Chondrocyte (in vitro differentiated cells): Measurements from ENCODE around the gene DSCAM. TPM values are rescaled to one million over a fixed set of nuclear protein-coding genes. Genes with fewer than 3 reads are reported as not detected.

ENCODE experiments used
- DNase-seq: peaks from one replicate; pipeline ENCODE4 v3.0.0; 2021; ENCODE audit warnings: mixed read lengths, low spot score
- H3K27ac Mint-ChIP-seq: one replicate; pipeline ENCODE4 v1.8.0; 2021; ENCODE audit warnings: mild to moderate bottlenecking, moderate library complexity, mixed read lengths; ENCODE audit not compliant: unreplicated experiment
- H3K27me3 Mint-ChIP-seq: 2 replicates; pipeline ENCODE4 v1.8.0; 2021; ENCODE audit warnings: low read depth, mixed read lengths
- H3K36me3 Mint-ChIP-seq: 2 replicates; pipeline ENCODE4 v1.8.0; 2021; ENCODE audit warnings: low read depth, mixed read lengths
- H3K4me1 Mint-ChIP-seq: 2 replicates; pipeline ENCODE4 v1.8.0; 2021; ENCODE audit warnings: low read depth, mild to moderate bottlenecking, mixed read lengths
- H3K4me3 Mint-ChIP-seq: one replicate; pipeline ENCODE4 v1.8.0; 2021; ENCODE audit warnings: mild to moderate bottlenecking, moderate library complexity, mixed read lengths; ENCODE audit not compliant: unreplicated experiment
- H3K9me3 Mint-ChIP-seq: 2 replicates; pipeline ENCODE4 v1.8.0; 2021; ENCODE audit warnings: low read depth, mixed read lengths
- CTCF ChIP-seq: fragments of 200-600 bp; sonication (generic); IDR thresholded peaks from 2 replicates; pipeline ENCODE4 v1.5.0; 2021; ENCODE audit warnings: antibody characterized with exemption, mild to moderate bottlenecking, moderate library complexity
- total RNA-seq: library from RNA; stranded (reverse); gene quantifications from 3 replicates; pipeline ENCODE4 v1.2.1, GENCODE V29; 2021

The DSCAM gene
- total RNA-seq, 1 donor from 2014 or later, result not detected

GRCh38 chr21:40839521-40839920 lies 7.4 kb downstream of the DSCAM start:
- Mint-ChIP-seq H3K9me3 (peaks cover 2% of the 10 kb centered on the region), H3K27ac (no peak overlapping the region), H3K4me3 (no peak overlapping the region), H3K4me1 (peaks cover 20% of the 10 kb centered on the region), H3K27me3 (peaks cover 29% of the 10 kb centered on the region), H3K36me3 (no peaks in the 10 kb centered on the region)
- DNase-seq, result no peak
- no peak for TF ChIP-seq CTCF

GRCh38 chr21:40837456-40837855 lies 9.5 kb downstream of the DSCAM start:
- DNase-seq, result no peak
- Mint-ChIP-seq H3K27me3 (peaks cover 25% of the 10 kb centered on the region), H3K4me3 (no peak overlapping the region), H3K4me1 (peaks cover 20% of the 10 kb centered on the region), H3K9me3 (peaks cover 2% of the 10 kb centered on the region), H3K27ac (no peak overlapping the region), H3K36me3 (no peaks in the 10 kb centered on the region)
- TF ChIP-seq CTCF, result no peak

GRCh38 chr21:40835184-40835694 lies 11.7 kb downstream of the DSCAM start:
- no peaks in the 10 kb centered on the region for H3K36me3 Mint-ChIP-seq
- no peak for TF ChIP-seq CTCF
- peaks cover 5% of the 10 kb centered on the region for H3K4me1 Mint-ChIP-seq
- no peak overlapping the region for H3K4me3 Mint-ChIP-seq
- H3K27me3 Mint-ChIP-seq, result peaks cover 6% of the 10 kb centered on the region
- no peak overlapping the region for H3K27ac Mint-ChIP-seq
- peaks cover 2% of the 10 kb centered on the region for H3K9me3 Mint-ChIP-seq
- no peak for DNase-seq

GRCh38 chr21:40833184-40833583 lies 13.8 kb downstream of the DSCAM start:
- no peaks in the 10 kb centered on the region for H3K27me3 Mint-ChIP-seq
- H3K9me3 Mint-ChIP-seq, result peaks cover 2% of the 10 kb centered on the region
- H3K4me3 Mint-ChIP-seq, result no peak overlapping the region
- H3K36me3 Mint-ChIP-seq, result no peaks in the 10 kb centered on the region
- no peak for TF ChIP-seq CTCF
- H3K4me1 Mint-ChIP-seq, result no peaks in the 10 kb centered on the region
- DNase-seq, result no peak
- H3K27ac Mint-ChIP-seq, result no peak overlapping the region

GRCh38 chr21:40832316-40832715 lies 14.6 kb downstream of the DSCAM start:
- Mint-ChIP-seq H3K4me1 (no peaks in the 10 kb centered on the region), H3K9me3 (peaks cover 6% of the 10 kb centered on the region), H3K4me3 (no peak overlapping the region)

More at GRCh38 chr21:40832316-40832715, 14.6 kb downstream of the DSCAM start:
- TF ChIP-seq CTCF, result no peak
- no peak for DNase-seq
- H3K36me3 Mint-ChIP-seq, result no peaks in the 10 kb centered on the region
- no peaks in the 10 kb centered on the region for H3K27me3 Mint-ChIP-seq
- no peak overlapping the region for H3K27ac Mint-ChIP-seq
